D341Med (cell line): ENCODE data around the gene ABCB8.
A peak's percentile ranks its signal among the peaks of the same experiment; 100 is the strongest.

Experiments
- DNase-seq: peaks from one replicate; pipeline ENCODE4 v3.0.0; 2012; ENCODE audit warnings: low spot score

Gene ABCB8

GRCh38 chr7:151057989-151058780 is 29.9 kb downstream of the ABCB8 start:
- DNase-seq = peak; percentile 95

- DNase-seq = no peak
Observed at GRCh38 chr7:151058781-151059366, 30.6 kb downstream of the ABCB8 start.

GRCh38 chr7:151059367-151060112 is 31.3 kb downstream of the ABCB8 start, which contains the start of gene SLC4A2:
Gene SLC4A2 (plus strand): TSS chr7:151059589. CDS start chr7:151061988, 2,399 bp downstream.
- peak; percentile 90 for DNase-seq

GRCh38 chr7:151060113-151060415 is 31.8 kb downstream of the ABCB8 start:
- DNase-seq = no peak

- peak; percentile 68 for DNase-seq
Observed at GRCh38 chr7:151060416-151061212, 32.4 kb downstream of the ABCB8 start.

GRCh38 chr7:151061213-151062110 is 33.2 kb downstream of the ABCB8 start:
- DNase-seq = peak; percentile 81

- DNase-seq = no peak
Observed at GRCh38 chr7:151062111-151062398, 33.8 kb downstream of the ABCB8 start.

GRCh38 chr7:151062399-151063211 is 34.4 kb downstream of the ABCB8 start:
- peak; percentile 92 for DNase-seq

- DNase-seq = no peak
Observed at GRCh38 chr7:151063212-151063561, 34.9 kb downstream of the ABCB8 start.

GRCh38 chr7:151064454-151064853 is 36.2 kb downstream of the ABCB8 start:
- DNase-seq = no peak

- DNase-seq = no peak
Observed at GRCh38 chr7:151064993-151065392, 36.7 kb downstream of the ABCB8 start.

GRCh38 chr7:151065516-151065915 is 37.3 kb downstream of the ABCB8 start:
- DNase-seq = no peak

- no peak for DNase-seq
Observed at GRCh38 chr7:151066273-151066974, 38.2 kb downstream of the ABCB8 start.

- no peak for DNase-seq
Observed at GRCh38 chr7:151068069-151068773, 40.0 kb downstream of the ABCB8 start.

- DNase-seq = no peak
Observed at GRCh38 chr7:151069841-151070573, 41.8 kb downstream of the ABCB8 start.

- no peak for DNase-seq
Observed at GRCh38 chr7:151070574-151070960, 42.3 kb downstream of the ABCB8 start.

- no peak for DNase-seq
Observed at GRCh38 chr7:151071032-151071866, 43.0 kb downstream of the ABCB8 start.

GRCh38 chr7:151073990-151074389 is 45.7 kb downstream of the ABCB8 start:
- no peak for DNase-seq
